Gastroesophageal sphincter (tissue), 4 donors: ENCODE results near the gene KLC1. TPM values are rescaled to one million over a fixed set of nuclear protein-coding genes. Genes with fewer than 3 reads are reported as not detected.

Source experiments
- ATAC-seq: fragments of 150-250 bp; one replicate; pipeline ENCODE4 v1.9.1; 2016; ENCODE audit warnings: mild to moderate bottlenecking, moderate library complexity
- H3K27ac ChIP-seq, 4 donors: fragments of 200-600 bp; sonication (generic) in 3 of 4; 1 replicate in 3 of 4; 2 replicates in 1 of 4; pipeline ENCODE4 v1.5.1; 2016 to 2019
- H3K27me3 ChIP-seq: fragments of 200-600 bp; sonication (generic); one replicate; pipeline ENCODE4 v1.5.1; 2019
- H3K36me3 ChIP-seq, 2 donors: fragments of 200-600 bp; sonication (generic); one replicate each; pipeline ENCODE4 v1.5.1; 2019; ENCODE audit warnings: control low read depth in 1 of 2
- H3K4me1 ChIP-seq, 3 donors: fragments of 200-600 bp; sonication (generic); 1 replicate in 2 of 3; 2 replicates in 1 of 3; pipeline ENCODE4 v1.5.1; 2016 to 2019; ENCODE audit warnings: control low read depth in 2 of 3
- H3K4me3 ChIP-seq, 2 donors: fragments of 200-600 bp; sonication (generic); one replicate each; pipeline ENCODE4 v1.5.1; 2019; ENCODE audit warnings: mild to moderate bottlenecking in 1 of 2, moderate library complexity in 1 of 2
- H3K9me3 ChIP-seq, 3 donors: fragments of 200-600 bp; sonication (generic); one replicate each; pipeline ENCODE4 v1.5.1; 2017 to 2019; ENCODE audit warnings: control low read depth in 2 of 3
- CTCF ChIP-seq, 4 experiments: fragments of 200-600 bp in 2 of 4; fragments of 450-650 bp in 2 of 4; sonication (generic) in 1 of 4; IDR thresholded peaks; one replicate each; pipeline ENCODE4 v1.5.1; 2017 to 2019; ENCODE audit warnings: antibody characterized with exemption in 4 of 4, mild to moderate bottlenecking in 2 of 4, moderate library complexity in 2 of 4
- EP300 ChIP-seq: sonication (generic); formaldehyde crosslinking; IDR thresholded peaks from one replicate; pipeline ENCODE4 v1.6.1; 2017; ENCODE audit warnings: antibody characterized with exemption, mild to moderate bottlenecking
- POLR2A ChIP-seq, 2 donors: fragments of 450-650 bp; IDR thresholded peaks; one replicate each; pipeline ENCODE4 v1.6.1; 2017; ENCODE audit warnings: antibody characterized with exemption in 2 of 2, mild to moderate bottlenecking in 2 of 2, moderate library complexity in 1 of 2
- POLR2AphosphoS5 ChIP-seq: sonication (generic); formaldehyde crosslinking; IDR thresholded peaks from one replicate; pipeline ENCODE4 v1.6.1; 2017; ENCODE audit warnings: antibody characterized with exemption
- WGBS, 2 donors: methylation state at CpG; one replicate each; pipeline ENCODE4 v1.1.5; 2018; ENCODE audit warnings: low coverage in 1 of 2; 5-methylcytosine and 5-hydroxymethylcytosine counted together
- total RNA-seq, 4 donors: library from RNA; depleted of rRNA; stranded (reverse); fragments of >200 nt; gene quantifications; one replicate each; pipeline ENCODE4 v1.1.0, GENCODE V29; 2016

Gene KLC1
- total RNA-seq, 4 donors from 2014 or later, result 275 to 390 (median 339) TPM

GRCh38 chr14:103675957-103676356 is 46.9 kb downstream of the KLC1 start:
- Histone ChIP-seq H3K4me3 (no peak overlapping the region), H3K4me1 (peaks cover 0 to 16% (median 0%) of the 10 kb centered on the region in 3 donors), H3K36me3 (peaks cover 14 to 100% of the 10 kb centered on the region in 2 donors), H3K27me3 (no peaks in the 10 kb centered on the region), H3K9me3 (no peaks in the 10 kb centered on the region), H3K27ac (no peak overlapping the region)
- no peak for ATAC-seq
- 87 to 95% methylated on average over 4 to 7 of the region's 8 CpGs for WGBS, 2 donors
- TF ChIP-seq CTCF (IDR thresholded peaks at IDR 0.05) (no peak), EP300 (no peak), POLR2A (IDR thresholded peaks at IDR 0.05) (no peak), POLR2AphosphoS5 (no peak)

- Histone ChIP-seq H3K27me3 (no peaks in the 10 kb centered on the region), H3K9me3 (no peaks in the 10 kb centered on the region), H3K36me3 (peaks cover 11 to 100% of the 10 kb centered on the region in 2 donors), H3K27ac (no peak overlapping the region), H3K4me1 (peaks cover 0 to 16% (median 0%) of the 10 kb centered on the region in 3 donors), H3K4me3 (no peak overlapping the region)
- ATAC-seq, result no peak
- TF ChIP-seq POLR2A (IDR thresholded peaks at IDR 0.05), result no peak
- TF ChIP-seq EP300, result no peak
- TF ChIP-seq POLR2AphosphoS5, result no peak
- TF ChIP-seq CTCF (IDR thresholded peaks at IDR 0.05), result no peak
- WGBS, 2 donors, result 64 to 72% methylated on average over 13 to 14 of the region's 16 CpGs
These were observed 48.1 kb downstream of the KLC1 start for GRCh38 chr14:103676881-103677675.

- Histone ChIP-seq H3K4me1 (peaks cover 0 to 22% (median 0%) of the 10 kb centered on the region in 3 donors), H3K4me3 (no peak overlapping the region), H3K9me3 (no peaks in the 10 kb centered on the region), H3K27ac (peak overlapping the region in 2 of 4 donors; percentile 30 to 55), H3K27me3 (no peaks in the 10 kb centered on the region), H3K36me3 (peaks cover 5 to 100% of the 10 kb centered on the region in 2 donors)
- ATAC-seq, result peak; percentile 78
- 21 to 43% methylated on average over 4 to 12 of the region's 13 CpGs for WGBS, 2 donors
- TF ChIP-seq CTCF (IDR thresholded peaks at IDR 0.05), result peak; percentile 15 to 56 (median 38)
- TF ChIP-seq EP300, result no peak
- peak; percentile 35 for TF ChIP-seq POLR2AphosphoS5
- no peak for TF ChIP-seq POLR2A (IDR thresholded peaks at IDR 0.05)
These were observed 50.3 kb downstream of the KLC1 start for GRCh38 chr14:103679351-103679750.

- Histone ChIP-seq H3K9me3 (no peaks in the 10 kb centered on the region), H3K27me3 (no peaks in the 10 kb centered on the region), H3K27ac (peak overlapping the region in 1 of 4 donors; percentile 55), H3K4me1 (peaks cover 0 to 35% (median 0%) of the 10 kb centered on the region in 3 donors), H3K4me3 (no peak overlapping the region), H3K36me3 (peaks cover 5 to 100% of the 10 kb centered on the region in 2 donors)
- no peak for ATAC-seq
- TF ChIP-seq POLR2AphosphoS5 (no peak), POLR2A (IDR thresholded peaks at IDR 0.05) (no peak), CTCF (IDR thresholded peaks at IDR 0.05) (no peak), EP300 (no peak)
- 66 to 81% methylated on average over 10 to 13 of the region's 17 CpGs for WGBS, 2 donors
These were observed 51.6 kb downstream of the KLC1 start for GRCh38 chr14:103680491-103681231.
